ENCODE measurements around the gene COPZ2.

COPZ2 gene

GRCh38 chr17:48031966-48032365 is 5.6 kb downstream of the COPZ2 start:
- H3K4me3 ChIP-seq (ENCODE audit: low read depth, low read length), result no peak overlapping the region
- TF ChIP-seq, protein P1, sequence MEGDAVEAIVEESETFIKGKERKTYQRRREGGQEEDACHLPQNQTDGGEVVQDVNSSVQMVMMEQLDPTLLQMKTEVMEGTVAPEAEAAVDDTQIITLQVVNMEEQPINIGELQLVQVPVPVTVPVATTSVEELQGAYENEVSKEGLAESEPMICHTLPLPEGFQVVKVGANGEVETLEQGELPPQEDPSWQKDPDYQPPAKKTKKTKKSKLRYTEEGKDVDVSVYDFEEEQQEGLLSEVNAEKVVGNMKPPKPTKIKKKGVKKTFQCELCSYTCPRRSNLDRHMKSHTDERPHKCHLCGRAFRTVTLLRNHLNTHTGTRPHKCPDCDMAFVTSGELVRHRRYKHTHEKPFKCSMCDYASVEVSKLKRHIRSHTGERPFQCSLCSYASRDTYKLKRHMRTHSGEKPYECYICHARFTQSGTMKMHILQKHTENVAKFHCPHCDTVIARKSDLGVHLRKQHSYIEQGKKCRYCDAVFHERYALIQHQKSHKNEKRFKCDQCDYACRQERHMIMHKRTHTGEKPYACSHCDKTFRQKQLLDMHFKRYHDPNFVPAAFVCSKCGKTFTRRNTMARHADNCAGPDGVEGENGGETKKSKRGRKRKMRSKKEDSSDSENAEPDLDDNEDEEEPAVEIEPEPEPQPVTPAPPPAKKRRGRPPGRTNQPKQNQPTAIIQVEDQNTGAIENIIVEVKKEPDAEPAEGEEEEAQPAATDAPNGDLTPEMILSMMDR (IDR thresholded peaks at IDR 0.05; ENCODE audit: insufficient read depth, low read depth, low read length, missing control alignments), result no peak
- no peak for DNase-seq (ENCODE audit: low read depth)

DNA sequence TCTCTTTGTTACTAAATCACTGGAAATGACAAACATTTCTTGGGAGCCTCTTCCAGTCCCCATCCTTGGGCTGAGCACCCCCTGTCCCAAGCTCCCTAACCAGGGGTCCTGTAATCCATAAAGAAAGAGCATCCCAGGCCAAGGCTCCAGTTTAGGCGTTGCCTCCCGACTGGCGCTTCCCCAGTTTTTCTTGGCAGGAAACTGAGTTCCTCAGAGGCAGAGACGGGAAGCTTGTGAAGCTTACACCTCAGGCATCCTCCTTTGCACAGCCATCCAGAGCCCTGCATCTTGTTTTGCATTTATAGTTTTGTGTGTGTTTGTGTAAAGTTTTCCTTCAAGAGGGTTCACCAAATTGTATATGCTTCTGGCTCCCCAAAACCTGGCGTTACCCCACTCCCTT is 7.1 kb downstream of the COPZ2 start:
- no peak overlapping the region for H3K4me3 ChIP-seq (ENCODE audit: low read depth, low read length)
- DNase-seq (ENCODE audit: low read depth), result no peak
- TF ChIP-seq, protein P1 (IDR thresholded peaks at IDR 0.05; ENCODE audit: insufficient read depth, low read depth, low read length, missing control alignments), result no peak

DNA sequence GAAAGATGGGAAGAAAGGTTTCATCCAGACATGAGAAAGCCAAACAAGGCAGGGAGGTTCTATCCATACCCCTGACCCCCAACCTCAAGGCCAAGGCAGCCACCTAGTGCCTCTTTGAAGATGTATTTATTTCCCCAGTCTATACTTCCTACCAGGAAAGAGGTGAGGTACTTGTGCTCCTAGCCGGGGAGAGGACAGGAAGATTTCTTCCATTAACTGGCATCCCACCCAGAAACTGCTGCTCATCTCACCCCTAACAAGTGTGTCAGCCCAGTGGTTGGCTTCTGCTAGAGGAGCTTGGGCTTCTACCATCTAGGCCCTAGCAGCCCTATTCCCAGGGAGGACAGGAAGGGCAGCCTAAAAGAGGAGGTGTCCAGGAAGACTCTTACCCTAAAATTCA is 8.9 kb downstream of the COPZ2 start:
- TF ChIP-seq, protein P1 (IDR thresholded peaks at IDR 0.05; ENCODE audit: insufficient read depth, low read depth, low read length, missing control alignments), result no peak
- no peak for DNase-seq (ENCODE audit: low read depth)
- H3K4me3 ChIP-seq (ENCODE audit: low read depth, low read length), result no peak overlapping the region

GRCh38 chr17:48027322-48027981 is 10.1 kb downstream of the COPZ2 start:
- H3K4me3 ChIP-seq (ENCODE audit: low read depth, low read length), result no peak overlapping the region
- no peak for DNase-seq (ENCODE audit: low read depth)
- TF ChIP-seq, protein P1 (IDR thresholded peaks at IDR 0.05; ENCODE audit: insufficient read depth, low read depth, low read length, missing control alignments), result no peak

DNA sequence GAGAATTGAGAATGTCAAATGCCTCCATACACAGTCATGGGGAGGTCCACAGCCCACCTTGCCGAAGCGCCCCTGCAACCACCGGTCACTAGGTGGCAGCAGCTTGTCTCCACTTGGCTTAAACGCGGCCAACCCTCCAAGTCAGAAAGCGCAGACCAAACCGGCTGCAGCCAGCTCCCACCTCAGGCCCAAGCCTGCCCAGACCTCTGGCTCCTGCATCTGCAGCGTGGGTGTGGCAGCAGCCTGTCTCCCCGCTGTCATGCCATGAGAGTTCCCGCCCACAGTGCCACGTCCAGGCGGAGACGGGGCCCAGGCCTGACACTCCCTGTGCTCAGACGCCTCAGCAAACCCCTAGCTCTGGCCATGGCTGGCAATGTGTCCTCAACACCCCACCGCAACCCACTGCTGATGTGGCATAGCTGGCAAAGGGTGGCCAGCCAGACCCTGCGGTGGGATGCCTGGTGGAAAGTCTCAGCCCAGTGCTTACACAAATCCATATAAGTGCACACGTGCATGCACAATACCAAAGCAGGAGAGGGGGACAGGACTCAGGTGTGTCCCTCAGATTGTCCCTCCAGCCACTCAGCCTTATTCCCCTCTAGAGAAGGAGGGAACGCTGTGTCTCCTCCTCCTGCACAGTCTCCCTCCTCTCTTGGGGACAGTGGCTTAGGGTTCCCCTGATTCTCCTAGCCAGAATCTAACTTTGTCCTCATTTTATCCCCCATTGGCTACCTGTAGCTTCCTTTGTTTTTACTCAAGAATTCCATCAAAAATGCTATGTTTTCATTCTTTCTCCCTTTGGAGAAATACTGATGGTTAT is 10.9 kb downstream of the COPZ2 start:
- no peak overlapping the region for H3K4me3 ChIP-seq (ENCODE audit: low read depth, low read length)
- TF ChIP-seq, protein P1 (IDR thresholded peaks at IDR 0.05; ENCODE audit: insufficient read depth, low read depth, low read length, missing control alignments), result peak; percentile 95
- peak; percentile 92 for DNase-seq (ENCODE audit: low read depth)

- DNase-seq (ENCODE audit: low read depth), result no peak
- TF ChIP-seq, protein P1 (IDR thresholded peaks at IDR 0.05; ENCODE audit: insufficient read depth, low read depth, low read length, missing control alignments), result no peak
- peak overlapping the region; percentile 71; the same call in 1 of the 2 replicates for H3K4me3 ChIP-seq (ENCODE audit: low read depth, low read length)
Observed at GRCh38 chr17:48025904-48026501, 11.6 kb downstream of the COPZ2 start.
